HFF-Myc (cell line): ENCODE results near the gene SASH3.

ENCODE experiments used
- DNase-seq: peaks from one replicate; pipeline ENCODE4 v3.0.0-alpha.2; 2011; ENCODE audit warnings: low read depth; ENCODE audit errors: extremely low read depth
- H3K4me3 ChIP-seq: replicated peaks from 2 replicates; pipeline ENCODE4 v1.5.1; 2011; ENCODE audit warnings: low read depth, mild to moderate bottlenecking, control low read depth, low read length
- CTCF ChIP-seq: IDR thresholded peaks from 2 replicates; pipeline ENCODE4 v1.5.1; 2012; ENCODE audit warnings: mild to moderate bottlenecking, low read depth, low read length, control low read depth; ENCODE audit errors: missing control alignments

SASH3 gene

GRCh38 chrX:129763666-129764065 lies 16.1 kb upstream of the SASH3 start:
- no peak overlapping the region for H3K4me3 ChIP-seq
- no peak for DNase-seq
- TF ChIP-seq CTCF: no peak

- DNase-seq: no peak
- no peak for TF ChIP-seq CTCF
- no peak overlapping the region for H3K4me3 ChIP-seq
Measured at GRCh38 chrX:129768186-129768585, 11.6 kb upstream of the SASH3 start.

GRCh38 chrX:129768586-129769466 lies 10.9 kb upstream of the SASH3 start:
- no peak overlapping the region for H3K4me3 ChIP-seq
- TF ChIP-seq CTCF: no peak
- DNase-seq: no peak

- no peak for TF ChIP-seq CTCF
- no peak overlapping the region for H3K4me3 ChIP-seq
- DNase-seq: no peak
Measured at GRCh38 chrX:129769467-129770154, 10.1 kb upstream of the SASH3 start.

GRCh38 chrX:129771266-129771995 lies 8.3 kb upstream of the SASH3 start:
- H3K4me3 ChIP-seq: no peak overlapping the region
- no peak for TF ChIP-seq CTCF
- no peak for DNase-seq

GRCh38 chrX:129772796-129773431 lies 6.8 kb upstream of the SASH3 start:
- no peak for TF ChIP-seq CTCF
- DNase-seq: no peak
- H3K4me3 ChIP-seq: no peak overlapping the region
